Amniotic stem cell (primary cell): ENCODE measurements around the gene ALLC.

ENCODE experiments used
- DNase-seq: peaks from one replicate; lab custom pipeline; 2025; lab: John Stamatoyannopoulos, UW

ALLC gene

GRCh38 chr2:3639653-3640052 is 18.3 kb upstream of the ALLC start:
- no peak for DNase-seq

GRCh38 chr2:3641181-3641580 is 16.8 kb upstream of the ALLC start:
- DNase-seq: no peak

- DNase-seq: no peak
Measured at GRCh38 chr2:3641841-3642421, 16.1 kb upstream of the ALLC start.

GRCh38 chr2:3642521-3643215 is 15.3 kb upstream of the ALLC start:
- no peak for DNase-seq

- DNase-seq: no peak
Measured at GRCh38 chr2:3643371-3644245, 14.4 kb upstream of the ALLC start.

- no peak for DNase-seq
Measured at GRCh38 chr2:3644246-3644525, 13.8 kb upstream of the ALLC start.

- no peak for DNase-seq
Measured at GRCh38 chr2:3644891-3645605, 13.0 kb upstream of the ALLC start.

GRCh38 chr2:3645745-3646389 is 12.1 kb upstream of the ALLC start:
- DNase-seq: no peak

- DNase-seq: no peak
Measured at GRCh38 chr2:3646446-3646845, 11.6 kb upstream of the ALLC start.

- DNase-seq: no peak
Measured at GRCh38 chr2:3647246-3647645, 10.8 kb upstream of the ALLC start.

- DNase-seq: no peak
Measured at GRCh38 chr2:3647831-3648651, 10.0 kb upstream of the ALLC start.

GRCh38 chr2:3648652-3649177 is 9.3 kb upstream of the ALLC start:
- no peak for DNase-seq

GRCh38 chr2:3649581-3649980 is 8.4 kb upstream of the ALLC start:
- DNase-seq: no peak

- no peak for DNase-seq
Measured at GRCh38 chr2:3650140-3650920, 7.7 kb upstream of the ALLC start.

- DNase-seq: no peak
Measured at GRCh38 chr2:3651691-3652648, 6.0 kb upstream of the ALLC start.

GRCh38 chr2:3652896-3653625 is 4.9 kb upstream of the ALLC start:
- DNase-seq: no peak

- DNase-seq: no peak
Measured at GRCh38 chr2:3654011-3654410, 4.0 kb upstream of the ALLC start.

GRCh38 chr2:3654531-3655225 is 3.3 kb upstream of the ALLC start:
- no peak for DNase-seq
